GM19351 (cell line): Measurements from ENCODE around the gene HERC5.
"Not testable (repeated sequence)": the region's sequence is repeated elsewhere in the genome, so short reads cannot be mapped to it uniquely, and the experiment has no call there.

Experiments
- ATAC-seq: cut with Tn5 transposase; IDR thresholded peaks from one replicate; pipeline ENCODE4 v1.9.1; 2021; ENCODE audit warnings: mild to moderate bottlenecking, moderate library complexity; ENCODE audit not compliant: unreplicated experiment

HERC5 gene

GRCh38 chr4:88447371-88448095 is 9.4 kb upstream of the HERC5 start:
- no peak for ATAC-seq

GRCh38 chr4:88448211-88448765 is 8.6 kb upstream of the HERC5 start:
- ATAC-seq = not testable (repeated sequence)

GRCh38 chr4:88448889-88449288 is 8.0 kb upstream of the HERC5 start:
- ATAC-seq = no peak

GRCh38 chr4:88449290-88449689 is 7.6 kb upstream of the HERC5 start:
- ATAC-seq = no peak

GRCh38 chr4:88451205-88451604 is 5.7 kb upstream of the HERC5 start:
- no peak for ATAC-seq

- no peak for ATAC-seq
Measured at GRCh38 chr4:88452912-88453311, 4.0 kb upstream of the HERC5 start.

GRCh38 chr4:88457307-88458103 is 586 bp downstream of the HERC5 start:
- peak; percentile 39 for ATAC-seq

GRCh38 chr4:88458104-88458740 is 1.3 kb downstream of the HERC5 start:
- ATAC-seq = no peak

- no peak for ATAC-seq
Measured at GRCh38 chr4:88465653-88466192, 8.8 kb downstream of the HERC5 start.

- ATAC-seq = no peak
Measured at GRCh38 chr4:88467392-88467791, 10.5 kb downstream of the HERC5 start.

GRCh38 chr4:88477229-88477860 is 20.4 kb downstream of the HERC5 start:
- ATAC-seq = no peak

- ATAC-seq = no peak
Measured at GRCh38 chr4:88478247-88478646, 21.3 kb downstream of the HERC5 start.

GRCh38 chr4:88481537-88481936 is 24.6 kb downstream of the HERC5 start:
- ATAC-seq = no peak

- ATAC-seq = no peak
Measured at GRCh38 chr4:88489100-88489761, 32.3 kb downstream of the HERC5 start.

- ATAC-seq = no peak
Measured at GRCh38 chr4:88497859-88498409, 41.0 kb downstream of the HERC5 start.

- ATAC-seq = no peak
Measured at GRCh38 chr4:88503344-88503743, 46.4 kb downstream of the HERC5 start.

GRCh38 chr4:88511236-88511635 is 54.3 kb downstream of the HERC5 start:
- ATAC-seq = no peak

- ATAC-seq = no peak
Measured at GRCh38 chr4:88514557-88515511, 57.9 kb downstream of the HERC5 start.

GRCh38 chr4:88516746-88517145 is 59.8 kb downstream of the HERC5 start:
- ATAC-seq = no peak
